ENCODE data around the gene TMEM218.

Gene TMEM218

GRCh38 chr11:125088576-125089455 is 22.6 kb downstream of the TMEM218 start:
- no peak for DNase-seq

DNA sequence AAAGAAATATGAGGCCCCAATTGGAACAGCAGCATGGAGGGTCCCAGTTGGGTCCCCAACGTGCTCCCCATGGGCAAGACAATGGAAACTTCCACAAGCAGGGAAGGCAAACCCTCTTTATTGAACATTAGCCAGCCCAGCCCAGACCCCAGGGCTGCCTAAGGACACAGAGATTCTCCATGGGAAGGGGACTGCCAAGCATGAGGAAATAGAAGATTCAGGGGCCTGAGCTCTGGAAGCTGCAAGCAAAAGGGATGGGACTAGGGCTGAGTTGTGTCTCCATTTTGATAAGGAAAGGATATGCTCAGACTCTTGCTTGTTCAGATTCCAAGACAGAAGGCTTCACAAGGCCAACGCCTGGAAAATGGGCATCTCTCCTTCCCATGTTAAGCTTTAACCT is 23.3 kb downstream of the TMEM218 start:
- no peak for DNase-seq

DNA sequence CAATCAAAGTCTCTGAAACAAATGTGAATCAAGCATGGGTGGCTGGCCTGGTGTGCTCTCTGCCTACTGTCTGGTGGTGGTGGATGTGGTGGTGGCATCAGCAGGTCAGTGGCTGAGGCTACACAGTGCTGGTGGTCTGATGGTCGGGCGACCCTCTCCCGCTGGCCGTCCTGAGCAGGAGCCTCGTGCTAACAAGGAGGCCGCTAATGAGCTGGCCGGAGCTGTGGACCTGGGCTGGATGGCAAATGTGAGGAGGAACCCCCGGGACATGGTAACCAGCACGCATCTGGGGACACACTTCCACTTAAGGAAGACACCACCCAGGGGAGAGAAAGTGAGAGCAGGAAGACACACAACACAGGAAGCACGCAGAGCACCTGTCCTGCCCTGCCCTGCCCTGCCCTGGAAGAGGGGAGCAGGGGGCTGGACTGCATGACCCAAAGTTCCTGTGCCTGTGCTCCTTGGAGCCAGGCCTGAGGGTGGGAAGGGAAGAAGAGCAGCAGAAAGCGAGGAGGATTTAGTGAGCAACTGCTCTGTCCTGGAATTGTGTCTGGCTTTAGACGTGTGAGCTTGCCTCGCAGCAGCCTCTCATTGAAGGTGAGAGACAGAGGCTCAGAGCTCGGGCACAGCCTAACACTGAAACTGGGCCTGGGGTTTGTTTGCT is 24.7 kb downstream of the TMEM218 start:
- DNase-seq = no peak

DNA sequence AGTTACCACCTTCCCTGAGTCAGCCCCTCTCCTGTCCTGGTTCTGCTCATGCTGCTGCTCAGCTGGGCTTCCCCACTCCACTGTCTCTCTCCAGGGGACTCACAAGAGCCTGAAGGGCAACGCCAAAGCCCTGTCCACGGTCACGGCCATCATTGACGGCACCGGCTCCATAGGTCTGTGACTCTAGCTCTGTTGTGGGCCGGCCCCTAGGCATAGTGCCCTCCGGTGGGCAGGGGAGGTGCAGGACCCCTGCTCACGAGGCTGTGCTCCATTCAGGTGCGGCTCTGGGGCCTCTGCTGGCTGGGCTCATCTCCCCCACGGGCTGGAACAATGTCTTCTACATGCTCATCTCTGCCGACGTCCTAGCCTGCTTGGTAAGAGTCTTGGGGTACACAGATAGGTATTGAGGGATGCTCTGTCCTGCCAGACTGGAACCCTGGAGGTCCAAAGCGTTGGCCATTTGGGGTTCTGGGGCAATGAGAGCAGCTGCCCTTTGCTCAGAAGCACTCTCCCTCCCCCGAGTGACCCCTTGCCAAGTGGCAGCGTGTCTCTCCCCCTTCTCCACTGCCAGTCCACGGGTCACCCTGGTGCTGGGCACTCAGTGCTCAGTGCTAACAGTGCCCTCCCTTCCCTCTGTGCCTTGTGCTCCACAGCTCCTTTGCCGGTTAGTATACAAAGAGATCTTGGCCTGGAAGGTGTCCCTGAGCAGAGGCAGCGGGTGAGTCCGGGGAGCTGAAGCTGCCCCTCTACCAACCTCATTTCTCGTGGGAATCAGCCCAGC is 25.9 kb downstream of the TMEM218 start:
- no peak for DNase-seq

DNA sequence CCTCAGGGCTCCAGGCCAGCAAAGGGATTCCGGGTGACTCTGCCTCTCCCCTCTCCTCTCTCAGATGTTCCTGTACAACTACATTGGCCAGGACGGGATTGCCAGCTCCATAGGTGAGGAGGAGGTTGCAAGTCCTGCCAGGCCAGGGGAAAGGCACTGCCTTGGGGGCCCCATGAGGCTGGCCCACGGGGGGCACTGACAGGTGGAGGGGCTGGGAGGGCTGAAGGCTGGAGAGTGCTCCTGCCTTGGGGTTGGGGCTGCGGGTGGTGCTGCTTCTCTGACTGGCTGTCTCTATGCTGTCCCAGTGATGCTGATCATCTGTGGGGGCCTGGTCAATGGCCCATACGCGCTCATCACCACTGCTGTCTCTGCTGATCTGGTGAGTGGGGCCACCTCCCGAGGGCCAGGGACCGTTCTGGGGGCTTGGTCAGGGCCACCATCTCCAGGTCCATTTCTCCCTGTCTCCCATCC is 26.6 kb downstream of the TMEM218 start:
- no peak for DNase-seq

GRCh38 chr11:125084057-125084416 is 27.4 kb downstream of the TMEM218 start:
- DNase-seq = no peak

GRCh38 chr11:125083312-125084056 is 27.9 kb downstream of the TMEM218 start:
- DNase-seq = no peak

GRCh38 chr11:125082611-125083311 is 28.7 kb downstream of the TMEM218 start:
- DNase-seq = no peak

DNA sequence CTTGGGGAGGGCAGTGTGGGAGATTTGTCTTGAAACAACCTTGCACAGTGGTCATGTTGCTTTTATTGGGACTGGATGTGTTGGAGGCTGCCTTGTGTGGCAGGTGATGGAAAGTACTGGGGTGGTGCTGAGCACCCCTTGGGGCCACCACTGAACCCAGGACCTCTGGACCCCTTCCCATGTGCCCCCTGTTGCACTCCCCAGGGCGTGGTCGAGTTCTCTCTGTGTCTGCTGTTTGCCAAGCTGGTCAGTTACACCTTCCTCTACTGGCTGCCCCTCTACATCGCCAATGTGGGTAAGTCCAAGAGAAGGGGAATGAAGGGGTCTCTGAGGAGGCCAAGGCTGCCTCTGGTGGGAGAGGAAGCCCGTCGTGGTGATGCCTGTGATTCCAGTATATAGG is 29.4 kb downstream of the TMEM218 start:
- DNase-seq = no peak

DNA sequence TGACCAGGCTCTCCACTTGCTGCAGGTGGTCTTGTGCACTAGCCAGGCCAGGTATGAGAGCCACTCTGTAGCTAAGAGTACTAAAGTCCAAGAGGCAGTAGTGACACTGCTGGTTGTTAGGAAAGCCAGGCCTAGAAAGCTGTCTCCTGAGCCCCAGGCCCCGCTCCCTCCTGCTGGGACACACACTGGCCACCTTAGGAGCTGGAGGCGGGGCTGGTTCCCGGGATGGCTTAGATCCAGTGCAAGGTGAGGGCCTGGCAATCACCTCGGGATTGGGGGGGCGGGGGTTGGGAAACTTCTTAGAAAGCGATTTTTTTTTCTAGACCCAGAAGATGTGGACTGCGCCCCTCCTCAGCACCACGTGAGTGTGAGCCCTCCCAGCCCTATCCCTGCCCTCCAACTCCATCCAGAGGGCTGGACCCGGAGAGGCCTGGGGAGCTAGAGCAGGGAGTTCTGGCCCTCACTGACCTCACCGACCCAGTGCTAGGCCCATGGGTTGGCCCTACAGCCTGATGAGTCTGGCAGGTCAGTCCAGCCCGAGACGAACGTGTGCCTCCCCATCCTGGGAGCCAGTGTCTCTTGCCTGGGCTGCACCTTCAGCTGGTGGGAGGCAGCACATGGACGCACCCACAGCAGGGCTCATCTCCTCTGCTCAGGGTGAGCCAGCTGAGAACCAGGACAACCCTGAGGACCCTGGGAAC is 30.2 kb downstream of the TMEM218 start:
- no peak for DNase-seq

DNA sequence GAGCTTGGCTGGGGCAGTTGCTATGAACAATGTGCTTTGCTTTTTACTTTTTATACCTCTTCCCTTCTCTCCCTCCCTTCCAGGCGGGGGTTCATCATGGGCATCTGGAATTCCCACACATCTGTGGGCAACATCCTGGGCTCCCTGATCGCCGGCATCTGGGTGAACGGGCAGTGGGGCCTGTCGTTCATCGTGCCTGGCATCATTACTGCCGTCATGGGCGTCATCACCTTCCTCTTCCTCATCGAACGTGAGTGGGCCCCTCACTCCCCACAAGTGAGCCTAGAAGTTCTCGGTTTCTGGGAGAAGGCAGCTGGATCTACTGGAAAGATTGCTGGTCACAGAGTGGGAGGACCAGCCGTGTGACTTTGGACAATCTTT is 30.9 kb downstream of the TMEM218 start:
- DNase-seq = no peak

DNA sequence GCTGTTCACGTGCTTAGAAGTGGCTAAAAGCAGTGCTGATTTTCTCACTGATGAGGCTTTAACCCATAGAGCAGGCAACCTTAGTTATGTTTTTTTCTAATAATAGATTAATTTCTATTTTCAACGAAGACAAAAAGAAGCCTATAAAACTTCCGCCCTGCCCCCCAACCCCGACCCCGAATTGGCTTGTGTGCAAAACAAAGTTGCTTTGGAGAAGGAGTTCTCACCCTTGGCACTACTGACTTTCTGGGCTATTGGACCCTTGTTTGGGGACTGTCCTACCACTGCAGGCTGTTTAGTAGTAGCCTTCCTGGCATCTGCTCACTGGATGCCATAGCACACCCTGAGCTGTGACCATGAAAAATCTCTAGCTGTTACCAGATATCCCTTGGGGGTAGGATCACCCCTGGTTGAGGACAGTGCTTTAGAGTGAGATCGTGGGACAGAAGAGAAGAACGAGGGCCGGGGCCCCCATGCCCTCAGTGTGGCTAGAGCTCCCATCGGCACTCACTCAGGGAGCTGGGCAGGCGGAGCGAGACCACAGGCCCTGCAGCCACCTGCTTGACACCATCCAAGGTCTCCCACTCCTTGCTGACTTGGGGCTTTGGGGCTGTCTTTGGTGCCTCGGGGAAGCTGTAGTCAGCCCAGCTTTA is 31.4 kb downstream of the TMEM218 start:
- no peak for DNase-seq

DNA sequence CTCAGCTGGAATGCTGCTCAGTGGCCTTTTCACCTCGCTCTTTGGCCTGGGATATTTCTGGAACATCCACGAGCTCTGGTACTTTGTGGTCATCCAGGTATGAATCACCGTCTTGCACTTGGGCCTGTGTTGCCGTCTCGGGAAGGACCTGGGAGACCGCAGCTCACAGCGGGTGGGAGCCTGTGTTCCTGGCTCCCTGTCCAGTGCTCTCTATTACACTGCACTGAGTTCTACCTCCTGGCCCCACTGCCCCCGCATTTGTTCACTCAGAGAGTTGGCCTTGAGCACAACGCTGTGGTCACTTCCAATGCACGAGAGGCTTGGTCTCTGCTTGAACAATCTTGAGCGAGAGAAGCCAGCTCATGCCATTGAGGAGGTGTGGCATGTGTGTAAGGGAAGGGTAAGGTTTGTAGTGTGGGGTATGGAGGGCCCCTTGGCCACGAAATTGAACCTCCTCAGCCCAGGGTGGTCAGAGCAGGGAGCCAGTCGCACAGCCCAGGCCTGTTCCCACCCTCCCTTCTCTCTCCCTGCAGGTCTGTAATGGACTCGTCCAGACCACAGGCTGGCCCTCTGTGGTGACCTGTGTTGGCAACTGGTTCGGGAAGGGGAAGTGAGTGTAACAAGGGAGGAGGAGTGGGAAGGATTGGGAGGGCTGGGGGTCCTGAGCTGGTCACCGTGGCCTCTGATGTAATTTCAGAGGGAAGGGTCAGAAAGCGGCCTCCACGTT is 32.1 kb downstream of the TMEM218 start:
- DNase-seq = no peak

DNA sequence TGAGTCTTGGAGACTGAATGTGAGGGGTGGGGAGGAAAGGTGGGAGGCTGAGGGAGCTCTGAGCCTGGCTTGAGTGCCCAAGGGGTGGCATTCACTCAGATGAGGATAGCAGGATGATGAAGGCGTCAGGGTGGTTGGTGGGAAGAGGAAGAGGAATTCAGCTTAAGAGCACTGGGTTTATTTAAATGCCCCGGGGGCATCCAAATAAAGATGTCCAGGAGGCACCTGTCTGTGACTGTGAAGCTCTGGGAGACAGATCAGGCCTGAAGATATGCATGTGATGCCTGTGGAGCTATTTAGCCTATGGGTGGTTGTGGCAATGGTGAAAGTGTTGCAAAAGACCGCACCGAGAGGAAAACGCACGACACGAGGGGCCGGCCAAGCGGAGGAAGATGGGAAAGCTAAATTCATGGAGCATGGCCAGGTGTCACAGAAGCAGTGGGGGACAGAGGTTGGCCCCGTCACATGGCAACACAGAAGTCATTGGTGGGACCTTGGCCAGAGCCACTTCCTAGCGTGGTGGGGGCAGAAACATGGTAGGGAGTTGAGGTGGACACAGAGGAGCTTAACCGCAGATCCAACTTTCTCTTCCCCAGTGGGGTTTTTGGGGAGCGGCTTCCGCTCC is 32.8 kb downstream of the TMEM218 start:
- DNase-seq = no peak

DNA sequence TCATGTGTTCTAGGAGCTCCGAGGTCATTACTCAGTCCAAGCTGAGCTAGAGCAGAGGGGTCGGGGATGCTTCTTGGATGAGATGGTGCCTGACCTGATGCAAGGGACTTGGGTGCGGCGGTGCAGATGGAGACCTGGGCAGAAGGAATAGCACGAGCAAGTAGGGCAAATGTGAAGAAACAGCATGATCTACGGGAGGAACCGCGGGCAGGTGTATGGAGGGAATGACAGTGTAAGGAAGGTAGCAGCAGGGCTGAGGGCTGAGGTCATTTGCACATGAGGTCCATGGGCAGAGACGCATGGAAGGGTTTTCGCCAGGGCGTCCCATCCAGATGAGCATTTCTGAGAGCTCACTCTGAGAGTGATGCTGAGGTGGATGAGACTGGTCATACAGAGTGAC is 33.4 kb downstream of the TMEM218 start:
- no peak for DNase-seq

- no peak for DNase-seq
These were observed 35.0 kb downstream of the TMEM218 start for GRCh38 chr11:125076378-125076945.

GRCh38 chr11:125075900-125076317 is 35.5 kb downstream of the TMEM218 start:
- DNase-seq = no peak

- no peak for DNase-seq
These were observed 36.2 kb downstream of the TMEM218 start for GRCh38 chr11:125075242-125075625.

- no peak for DNase-seq
These were observed 36.8 kb downstream of the TMEM218 start for GRCh38 chr11:125074511-125075241.

Measured in CD4-positive, alpha-beta T cell treated with Interleukin-15 for 1 hour (primary cell).